IMR-90 (cell line): ENCODE measurements around the gene TALDO1. TPM values are rescaled to one million over a fixed set of nuclear protein-coding genes. Genes with fewer than 3 reads are reported as not detected.

Experiments
- ATAC-seq: fragments of 200-7000 bp; cut with Tn5 transposase; 2 replicates; pipeline ENCODE4 v1.9.1; 2020; ENCODE audit warnings: low read depth, mild to moderate bottlenecking, moderate library complexity
- BruUV-seq: library from RNA; stranded (reverse); fragments of 400-500 nt; replicated peaks from 2 replicates; lab custom pipeline; 2021; lab: Mats Ljungman, UMichigan
- CTCF ChIA-PET: fragments of 300-600 bp; formaldehyde crosslinking; extraction: SDS; loops from one replicate; lab custom pipeline; 2021; ENCODE audit warnings: antibody characterized with exemption; lab: Yijun Ruan, JAX
- POLR2A ChIA-PET: fragments of 300-600 bp; sonication (Branson Sonifier 250); formaldehyde crosslinking; loops from one replicate; lab custom pipeline; 2022; ENCODE audit warnings: antibody characterized with exemption; ENCODE audit not compliant: unreplicated experiment; lab: Charles Lee
- DNase-seq: peaks from one replicate; pipeline ENCODE4 v3.0.0; 2013
- H2AFZ ChIP-seq: replicated peaks from 2 replicates; pipeline ENCODE3; 2013; ENCODE audit warnings: low read length, mild to moderate bottlenecking; ENCODE audit not compliant: poor library complexity
- H2AK5ac ChIP-seq: 2 replicates; pipeline ENCODE4 v1.6.1; 2013; ENCODE audit warnings: low read depth, low read length, inconsistent platforms
- H2AK9ac ChIP-seq: replicated peaks from 2 replicates; pipeline ENCODE3; 2013; ENCODE audit warnings: mild to moderate bottlenecking, low read depth, low read length, moderate library complexity; ENCODE audit not compliant: poor library complexity
- H2BK120ac ChIP-seq: 2 replicates; pipeline ENCODE4 v1.6.1; 2013; ENCODE audit warnings: low read depth, low read length, inconsistent platforms
- H2BK15ac ChIP-seq: 3 replicates; pipeline ENCODE4 v1.6.1; 2013; ENCODE audit warnings: low read depth, low read length, inconsistent platforms
- H2BK20ac ChIP-seq: 2 replicates; pipeline ENCODE4 v1.6.1; 2013; ENCODE audit warnings: low read depth, mild to moderate bottlenecking, inconsistent platforms, low read length, moderate library complexity
- H2BK5ac ChIP-seq: 2 replicates; pipeline ENCODE4 v1.6.1; 2013; ENCODE audit warnings: mild to moderate bottlenecking, low read depth, low read length, inconsistent platforms; ENCODE audit not compliant: poor library complexity, severe bottlenecking
- H3K14ac ChIP-seq: replicated peaks from 2 replicates; pipeline ENCODE4 v1.6.1; 2013; ENCODE audit warnings: low read depth, low read length, inconsistent platforms
- H3K18ac ChIP-seq: 2 replicates; pipeline ENCODE4 v1.6.1; 2013; ENCODE audit warnings: low read depth, low read length, control low read depth
- H3K23ac ChIP-seq: 2 replicates; pipeline ENCODE4 v1.6.1; 2013; ENCODE audit warnings: low read depth, low read length, inconsistent platforms
- H3K27ac ChIP-seq: 2 replicates; pipeline ENCODE4 v1.5.1; 2013; ENCODE audit warnings: mild to moderate bottlenecking, control low read depth, low read length; ENCODE audit not compliant: insufficient read depth
- H3K27me3 ChIP-seq: 2 replicates; pipeline ENCODE4 v1.6.1; 2013; ENCODE audit warnings: low read length; ENCODE audit not compliant: control insufficient read depth, insufficient read depth
- H3K36me3 ChIP-seq: 2 replicates; pipeline ENCODE4 v1.6.1; 2013; ENCODE audit warnings: low read length, mixed read lengths; ENCODE audit not compliant: control insufficient read depth, insufficient read depth
- H3K4ac ChIP-seq: 2 replicates; pipeline ENCODE4 v1.6.1; 2013; ENCODE audit warnings: low read depth, low read length, inconsistent platforms
- H3K4me1 ChIP-seq: 2 replicates; pipeline ENCODE4 v1.6.1; 2013; ENCODE audit warnings: low read length, mixed read lengths; ENCODE audit not compliant: control insufficient read depth, insufficient read depth
- H3K4me2 ChIP-seq: 2 replicates; pipeline ENCODE4 v1.6.1; 2013; ENCODE audit warnings: low read depth, mild to moderate bottlenecking, control low read depth, low read length, moderate library complexity
- H3K4me3 ChIP-seq: 2 replicates; pipeline ENCODE4 v1.5.1; 2013; ENCODE audit warnings: low read depth, mild to moderate bottlenecking, control low read depth, low read length, moderate library complexity; ENCODE audit not compliant: insufficient read depth
- H3K56ac ChIP-seq: 2 replicates; pipeline ENCODE4 v1.6.1; 2013; ENCODE audit warnings: low read length, inconsistent platforms; ENCODE audit not compliant: insufficient read depth; ENCODE audit errors: extremely low read depth
- H3K79me1 ChIP-seq, 2 experiments: 2 replicates each; pipeline ENCODE4 v1.6.1; 2013; ENCODE audit warnings: low read length in 2 of 2, inconsistent platforms in 1 of 2, low read depth in 1 of 2
- H3K9ac ChIP-seq: 2 replicates; pipeline ENCODE4 v1.6.1; 2013; ENCODE audit warnings: low read depth, low read length, control low read depth
- H3K9me1 ChIP-seq: 2 replicates; pipeline ENCODE4 v1.6.1; 2013; ENCODE audit warnings: low read length, inconsistent platforms; ENCODE audit not compliant: insufficient read depth
- H3K9me3 ChIP-seq: 2 replicates; pipeline ENCODE4 v1.6.1; 2013; ENCODE audit warnings: low read length; ENCODE audit not compliant: control insufficient read depth, insufficient read depth
- H4K20me1 ChIP-seq: 2 replicates; pipeline ENCODE4 v1.6.1; 2013; ENCODE audit warnings: low read length, inconsistent platforms; ENCODE audit not compliant: insufficient read depth
- H4K5ac ChIP-seq: 2 replicates; pipeline ENCODE4 v1.6.1; 2013; ENCODE audit warnings: mild to moderate bottlenecking, low read depth, low read length, control low read depth
- H4K8ac ChIP-seq, 2 experiments: 2 replicates each; pipeline ENCODE4 v1.6.1; 2013; ENCODE audit warnings: low read depth in 2 of 2, low read length in 2 of 2, control low read depth in 1 of 2, inconsistent platforms in 1 of 2
- H4K91ac ChIP-seq: 2 replicates; pipeline ENCODE4 v1.6.1; 2013; ENCODE audit warnings: low read depth, low read length, inconsistent platforms; ENCODE audit not compliant: insufficient read depth
- CEBPB ChIP-seq: IDR thresholded peaks from 2 replicates; pipeline ENCODE4 v1.6.1; 2012; ENCODE audit warnings: low read depth, low read length, improper control_type of control experiment
- MAFK ChIP-seq: IDR thresholded peaks from 2 replicates; pipeline ENCODE4 v1.6.1; 2012; ENCODE audit warnings: low read depth, low read length, improper control_type of control experiment
- MAZ ChIP-seq: IDR thresholded peaks from 2 replicates; pipeline ENCODE4 v1.6.1; 2012; ENCODE audit warnings: low read depth, mild to moderate bottlenecking, low read length, improper control_type of control experiment, moderate library complexity, borderline replicate concordance
- MXI1 ChIP-seq: IDR thresholded peaks from 2 replicates; pipeline ENCODE4 v1.6.1; 2012; ENCODE audit warnings: low read depth, mild to moderate bottlenecking, low read length, moderate library complexity, borderline replicate concordance
- NFE2L2 ChIP-seq: fragments of 150-350 bp; IDR thresholded peaks from 2 replicates; pipeline ENCODE4 v1.6.1; 2016; ENCODE audit warnings: low read depth, mild to moderate bottlenecking, low read length
- POLR2A ChIP-seq: IDR thresholded peaks from 2 replicates; pipeline ENCODE4 v1.6.1; 2012; ENCODE audit warnings: mild to moderate bottlenecking, low read depth, low read length
- RAD21 ChIP-seq: IDR thresholded peaks from 2 replicates; pipeline ENCODE4 v1.6.1; 2012; ENCODE audit warnings: low read length, improper control_type of control experiment
- RFX5 ChIP-seq: IDR thresholded peaks from 2 replicates; pipeline ENCODE4 v1.8.0; 2012; ENCODE audit warnings: low read depth, mild to moderate bottlenecking, low read length, moderate library complexity
- SMC3 ChIP-seq: fragments of 150-350 bp; IDR thresholded peaks from 2 replicates; pipeline ENCODE4 v1.6.1; 2016; ENCODE audit warnings: low read depth, mild to moderate bottlenecking, antibody characterized with exemption, low read length, moderate library complexity
- WGBS, 2 experiments: methylation state at CpG; one replicate each; pipeline versions ENCODE4 v1.1.5 to v1.1.7; 2013; ENCODE audit warnings: missing lambda C conversion rate in 2 of 2; ENCODE audit not compliant: insufficient read length in 1 of 2; ENCODE audit errors: extremely low coverage in 2 of 2; 5-methylcytosine and 5-hydroxymethylcytosine counted together
- dilution Hi-C: fragments of 300-500 bp; cut with HindIII; formaldehyde crosslinking; loops from one replicate; pipeline ENCODE4 v1.14.3; 2018; ENCODE audit warnings: low sequenced_read_pairs; ENCODE audit not compliant: unreplicated experiment
- in situ Hi-C: fragments of 300-500 bp; cut with MboI; formaldehyde crosslinking; loops from 3 replicates; pipeline ENCODE4 v1.14.3; 2019; ENCODE audit warnings: low sequenced_read_pairs, inconsistent platforms, mixed read lengths
- intact Hi-C: fragments of 100-400 bp; cut with micrococcal nuclease; formaldehyde crosslinking; loops from 2 replicates; pipeline ENCODE4 v1.10.0; 2022
- polyA plus RNA-seq, 3 experiments: library from polyadenylated mRNA; depleted of rRNA; stranded (reverse); fragments of >200 nt; gene quantifications; 2 replicates each; pipeline ENCODE4 v1.2.3, GENCODE V29; 2012; ENCODE audit warnings: low replicate concordance in 1 of 3
- total RNA-seq: library from RNA; depleted of rRNA; stranded (reverse); fragments of >200 nt; gene quantifications from 2 replicates; pipeline ENCODE4 v1.2.3, GENCODE V29; 2012
- TF ChIP-seq, protein P1 (sequence below): conservative IDR thresholded peaks from 2 replicates; pipeline ENCODE4 v1.5.1; 2012; ENCODE audit warnings: mild to moderate bottlenecking, low read depth, low read length, improper control_type of control experiment

TALDO1 gene
- total and polyA plus RNA-seq, 2 of the 4 experiments (the other 2 are of a cell fraction): 147 to 210 TPM

DNA sequence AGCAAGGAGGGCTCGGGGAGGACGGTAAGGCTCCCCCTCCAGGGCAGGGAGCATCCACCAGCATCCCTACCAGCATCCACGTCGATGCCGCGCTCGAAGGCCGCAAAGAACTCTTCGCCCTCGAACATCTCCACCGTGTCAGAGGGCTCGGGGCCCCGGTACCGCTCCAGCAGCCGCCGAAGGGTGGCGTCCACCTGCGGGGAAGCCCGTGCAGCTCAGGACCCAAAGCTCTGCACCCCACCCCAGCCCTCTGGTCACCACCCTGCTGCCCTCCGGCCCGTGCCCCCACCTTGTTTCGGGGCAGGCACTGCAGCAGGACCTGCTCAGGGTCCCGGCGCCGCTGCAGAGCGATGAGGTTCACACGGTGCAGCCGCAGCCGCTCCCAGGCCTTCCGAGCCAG lies 53.2 kb downstream of the TALDO1 start (continued):
- TF ChIP-seq, protein P1, sequence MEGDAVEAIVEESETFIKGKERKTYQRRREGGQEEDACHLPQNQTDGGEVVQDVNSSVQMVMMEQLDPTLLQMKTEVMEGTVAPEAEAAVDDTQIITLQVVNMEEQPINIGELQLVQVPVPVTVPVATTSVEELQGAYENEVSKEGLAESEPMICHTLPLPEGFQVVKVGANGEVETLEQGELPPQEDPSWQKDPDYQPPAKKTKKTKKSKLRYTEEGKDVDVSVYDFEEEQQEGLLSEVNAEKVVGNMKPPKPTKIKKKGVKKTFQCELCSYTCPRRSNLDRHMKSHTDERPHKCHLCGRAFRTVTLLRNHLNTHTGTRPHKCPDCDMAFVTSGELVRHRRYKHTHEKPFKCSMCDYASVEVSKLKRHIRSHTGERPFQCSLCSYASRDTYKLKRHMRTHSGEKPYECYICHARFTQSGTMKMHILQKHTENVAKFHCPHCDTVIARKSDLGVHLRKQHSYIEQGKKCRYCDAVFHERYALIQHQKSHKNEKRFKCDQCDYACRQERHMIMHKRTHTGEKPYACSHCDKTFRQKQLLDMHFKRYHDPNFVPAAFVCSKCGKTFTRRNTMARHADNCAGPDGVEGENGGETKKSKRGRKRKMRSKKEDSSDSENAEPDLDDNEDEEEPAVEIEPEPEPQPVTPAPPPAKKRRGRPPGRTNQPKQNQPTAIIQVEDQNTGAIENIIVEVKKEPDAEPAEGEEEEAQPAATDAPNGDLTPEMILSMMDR: no peak
- TF ChIP-seq MAFK: no peak
- TF ChIP-seq MXI1: no peak
- TF ChIP-seq POLR2A: no peak

DNA sequence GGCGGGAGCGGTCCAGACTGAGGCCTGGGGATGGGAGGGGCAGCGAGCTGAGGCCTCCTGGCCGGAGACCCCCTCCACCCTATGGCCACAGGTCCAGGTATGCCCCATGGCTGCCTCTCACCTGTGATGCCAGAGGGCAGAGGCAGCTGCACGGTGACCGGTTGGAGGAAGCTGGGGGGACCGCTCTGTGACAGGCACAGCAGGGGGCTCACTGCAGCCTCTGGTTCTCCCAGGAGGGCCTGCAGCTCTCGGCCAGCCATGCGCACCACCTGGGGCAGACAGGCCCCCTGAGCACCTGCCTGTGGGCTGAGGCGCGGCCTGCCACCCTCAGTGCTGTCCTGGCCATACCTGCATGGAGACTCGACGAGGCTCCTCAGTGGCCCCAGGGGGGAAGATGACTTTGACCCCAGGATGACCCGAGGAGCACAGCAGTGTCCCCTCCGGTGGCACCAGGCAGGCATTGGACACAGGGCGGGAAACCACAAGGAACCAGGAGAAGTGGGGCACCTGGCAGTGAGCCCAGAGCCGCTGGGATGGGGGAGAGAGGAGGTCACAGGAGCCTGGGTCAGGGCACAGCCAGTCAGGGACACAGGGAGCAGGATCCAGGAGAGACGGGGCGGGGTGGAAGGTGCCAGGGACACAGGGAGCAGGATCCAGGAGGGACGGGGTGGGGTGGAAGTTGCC lies 54.0 kb downstream of the TALDO1 start:
- Histone ChIP-seq H3K9ac (no peak overlapping the region), H2AK9ac (no peak overlapping the region), H4K20me1 (peaks cover 17% of the 10 kb centered on the region), H2BK20ac (no peak overlapping the region), H3K23ac (no peak overlapping the region), H4K91ac (no peak overlapping the region), H3K27ac (no peak overlapping the region), H2AFZ (no peak overlapping the region), H3K4ac (no peak overlapping the region), H3K14ac (no peak overlapping the region), H3K79me1 (peaks cover 2 to 34% of the 10 kb centered on the region in 2 experiments; a peak in 3 of 4 replicates), H3K4me2 (no peak overlapping the region), H3K9me1 (peaks cover 3% of the 10 kb centered on the region; the same call in 1 of the 2 replicates), H2BK120ac (no peak overlapping the region), H3K56ac (no peak overlapping the region), H3K4me1 (peaks cover 25% of the 10 kb centered on the region), H2BK15ac (no peak overlapping the region), H3K4me3 (no peak overlapping the region), H3K27me3 (no peaks in the 10 kb centered on the region), H4K5ac (no peak overlapping the region), H3K9me3 (no peaks in the 10 kb centered on the region), H4K8ac (no peak overlapping the region), H2BK5ac (no peak overlapping the region), H3K18ac (no peak overlapping the region), H3K36me3 (peaks cover 26% of the 10 kb centered on the region), H2AK5ac (no peak overlapping the region)
- intact Hi-C loops (no loop called here), in situ Hi-C loops (no loop called here), dilution Hi-C loops (no loop called here)
- no TSS peak for BruUV-seq
- POLR2A ChIA-PET: no interaction called here
- TF ChIP-seq RFX5 (no peak), SMC3 (no peak), MAZ (no peak), NFE2L2 (no peak), CEBPB (no peak), RAD21 (no peak), POLR2A (no peak)
- TF ChIP-seq, protein P1: no peak
- WGBS, 2 experiments: 98% methylated on average over 9 of the region's 20 CpGs; no CpG with 5 or more reads in 1 of the 2 experiments
- no peak for DNase-seq
- no peak for ATAC-seq
- CTCF ChIA-PET: no interaction called here
